SK-N-MC (cell line): Measurements from ENCODE around the gene ADARB2.

Experiments
- EZH2 ChIP-seq: fragments of 200-600 bp; sonication (generic); IDR thresholded peaks from one replicate; pipeline ENCODE4 v1.6.1; 2017; ENCODE audit warnings: antibody characterized with exemption
- POLR2AphosphoS5 ChIP-seq: IDR thresholded peaks from 2 replicates; pipeline ENCODE4 v1.6.1; 2012; ENCODE audit warnings: mild to moderate bottlenecking, low read depth, low read length, borderline replicate concordance

GRCh38 chr10:1299041-1299726 lies 438.1 kb downstream of the ADARB2 start:
- TF ChIP-seq EZH2 (no peak), POLR2AphosphoS5 (no peak)
